Effector memory CD8-positive, alpha-beta T cell (primary cell): ENCODE measurements around the gene SEC14L3.

Experiments used
- ATAC-seq: fragments of 150-1000 bp; cut with Tn5 transposase; replicated peaks from 2 replicates; pipeline ENCODE4 v1.10.0; 2021; ENCODE audit warnings: mild to moderate bottlenecking, moderate library complexity
- DNase-seq, 3 experiments: peaks; one replicate each; pipeline ENCODE4 v3.0.0; 2021
- H3K27ac Mint-ChIP-seq, 2 donors: one replicate each; pipeline ENCODE4 v1.8.0; 2022; ENCODE audit warnings: mild to moderate bottlenecking in 2 of 2, mixed read lengths in 2 of 2, moderate library complexity in 2 of 2
- H3K27me3 Mint-ChIP-seq, 2 donors: one replicate each; pipeline ENCODE4 v1.8.0; 2022; ENCODE audit warnings: mixed read lengths in 2 of 2
- H3K36me3 Mint-ChIP-seq: one replicate; pipeline ENCODE4 v1.8.0; 2022; ENCODE audit warnings: mild to moderate bottlenecking, moderate library complexity, mixed read lengths; ENCODE audit not compliant: insufficient read depth
- H3K4me1 Mint-ChIP-seq, 2 donors: one replicate each; pipeline ENCODE4 v1.8.0; 2022; ENCODE audit warnings: low read depth in 2 of 2, mixed read lengths in 2 of 2
- H3K4me3 Mint-ChIP-seq, 2 donors: one replicate each; pipeline ENCODE4 v1.8.0; 2022; ENCODE audit warnings: mild to moderate bottlenecking in 2 of 2, mixed read lengths in 2 of 2, moderate library complexity in 2 of 2
- H3K9me3 Mint-ChIP-seq, 2 donors: one replicate each; pipeline ENCODE4 v1.8.0; 2022; ENCODE audit warnings: mixed read lengths in 2 of 2

The SEC14L3 gene

GRCh38 chr22:30422481-30423300, 49.1 kb downstream of the SEC14L3 start:
- no peaks in the 10 kb centered on the region for H3K27me3 Mint-ChIP-seq
- peak overlapping the region; percentile 96 to 98 for H3K27ac Mint-ChIP-seq
- H3K36me3 Mint-ChIP-seq: peaks cover 34% of the 10 kb centered on the region
- ATAC-seq: no peak
- no peak for DNase-seq
- H3K4me3 Mint-ChIP-seq: peak overlapping the region; percentile 92 to 93
- peaks cover 42 to 44% of the 10 kb centered on the region in 2 donors for H3K4me1 Mint-ChIP-seq
- no peaks in the 10 kb centered on the region for H3K9me3 Mint-ChIP-seq

GRCh38 chr22:30421695-30422480, 49.9 kb downstream of the SEC14L3 start:
- H3K4me1 Mint-ChIP-seq: peaks cover 37 to 43% of the 10 kb centered on the region in 2 donors
- H3K27ac Mint-ChIP-seq: peak overlapping the region; percentile 67 to 96
- ATAC-seq: no peak
- H3K9me3 Mint-ChIP-seq: no peaks in the 10 kb centered on the region
- DNase-seq: no peak
- peaks cover 34% of the 10 kb centered on the region for H3K36me3 Mint-ChIP-seq
- no peaks in the 10 kb centered on the region for H3K27me3 Mint-ChIP-seq
- H3K4me3 Mint-ChIP-seq: peak overlapping the region; percentile 92 to 93

GRCh38 chr22:30420347-30421125, 51.3 kb downstream of the SEC14L3 start:
- Mint-ChIP-seq H3K4me3 (no peak overlapping the region), H3K27me3 (no peaks in the 10 kb centered on the region), H3K36me3 (peaks cover 25% of the 10 kb centered on the region), H3K27ac (no peak overlapping the region), H3K4me1 (peaks cover 25 to 31% of the 10 kb centered on the region in 2 donors), H3K9me3 (no peaks in the 10 kb centered on the region)
- ATAC-seq (no peak), DNase-seq (no peak)

- no peaks in the 10 kb centered on the region for H3K27me3 Mint-ChIP-seq
- no peaks in the 10 kb centered on the region for H3K9me3 Mint-ChIP-seq
- DNase-seq: no peak
- H3K27ac Mint-ChIP-seq: no peak overlapping the region
- no peak for ATAC-seq
- H3K36me3 Mint-ChIP-seq: peaks cover 12% of the 10 kb centered on the region
- H3K4me3 Mint-ChIP-seq: no peak overlapping the region
- peaks cover 2 to 3% of the 10 kb centered on the region in 2 donors for H3K4me1 Mint-ChIP-seq
Measured at GRCh38 chr22:30416837-30417236, 55.0 kb downstream of the SEC14L3 start.

- Mint-ChIP-seq H3K27me3 (no peaks in the 10 kb centered on the region), H3K27ac (no peak overlapping the region), H3K4me1 (no peaks in the 10 kb centered on the region), H3K36me3 (peaks cover 12% of the 10 kb centered on the region), H3K4me3 (no peak overlapping the region), H3K9me3 (no peaks in the 10 kb centered on the region)
- DNase-seq: no peak
- no peak for ATAC-seq
Measured at GRCh38 chr22:30416403-30416802, 55.4 kb downstream of the SEC14L3 start.

- H3K4me3 Mint-ChIP-seq: no peak overlapping the region
- peak overlapping the region in 1 of 2 donors; percentile 49 for H3K27ac Mint-ChIP-seq
- no peaks in the 10 kb centered on the region for H3K27me3 Mint-ChIP-seq
- H3K4me1 Mint-ChIP-seq: no peaks in the 10 kb centered on the region
- H3K9me3 Mint-ChIP-seq: no peaks in the 10 kb centered on the region
- peaks cover 8% of the 10 kb centered on the region for H3K36me3 Mint-ChIP-seq
- ATAC-seq (no peak), DNase-seq (no peak)
Measured at GRCh38 chr22:30414525-30415047, 57.2 kb downstream of the SEC14L3 start.

- Mint-ChIP-seq H3K4me3 (no peak overlapping the region), H3K9me3 (no peaks in the 10 kb centered on the region), H3K4me1 (no peaks in the 10 kb centered on the region), H3K36me3 (peaks cover 8% of the 10 kb centered on the region), H3K27me3 (no peaks in the 10 kb centered on the region), H3K27ac (no peak overlapping the region)
- no peak for ATAC-seq
- DNase-seq: no peak
Measured at GRCh38 chr22:30413745-30414524, 57.9 kb downstream of the SEC14L3 start.

- H3K27me3 Mint-ChIP-seq: no peaks in the 10 kb centered on the region
- no peak overlapping the region for H3K27ac Mint-ChIP-seq
- no peaks in the 10 kb centered on the region for H3K9me3 Mint-ChIP-seq
- no peaks in the 10 kb centered on the region for H3K4me1 Mint-ChIP-seq
- H3K36me3 Mint-ChIP-seq: peaks cover 5% of the 10 kb centered on the region
- no peak for ATAC-seq
- DNase-seq: no peak
- H3K4me3 Mint-ChIP-seq: no peak overlapping the region
Measured at GRCh38 chr22:30413001-30413400, 58.8 kb downstream of the SEC14L3 start.

GRCh38 chr22:30411780-30412179, 60.0 kb downstream of the SEC14L3 start:
- H3K36me3 Mint-ChIP-seq: peaks cover 3% of the 10 kb centered on the region

More at GRCh38 chr22:30411780-30412179, 60.0 kb downstream of the SEC14L3 start:
- H3K9me3 Mint-ChIP-seq: no peaks in the 10 kb centered on the region
- ATAC-seq (no peak), DNase-seq (no peak)
- no peaks in the 10 kb centered on the region for H3K27me3 Mint-ChIP-seq
- no peak overlapping the region for H3K4me3 Mint-ChIP-seq
- peak overlapping the region in 1 of 2 donors; percentile 35 for H3K27ac Mint-ChIP-seq
- no peaks in the 10 kb centered on the region for H3K4me1 Mint-ChIP-seq
